NCI-H1436 treated with DMSO at 0.1 percent for 48 hours (cell line): ENCODE data around the gene OR1G1.
"Not testable (repeated sequence)": the region's sequence is repeated elsewhere in the genome, so short reads cannot be mapped to it uniquely, and the experiment has no call there.

Experiments
- DNase-seq: peaks from one replicate; lab custom pipeline; 2025; lab: John Stamatoyannopoulos, UW

Gene OR1G1

GRCh38 chr17:3127451-3127850, at the start of gene OR1G1:
TSS of gene OR1G1 (minus strand) at chr17:3127551. CDS start at chr17:3127551, 0 bp downstream.
- DNase-seq: no peak

- no peak for DNase-seq
These were observed 40.2 kb upstream of the OR1G1 start for GRCh38 chr17:3167574-3167973.

DNA sequence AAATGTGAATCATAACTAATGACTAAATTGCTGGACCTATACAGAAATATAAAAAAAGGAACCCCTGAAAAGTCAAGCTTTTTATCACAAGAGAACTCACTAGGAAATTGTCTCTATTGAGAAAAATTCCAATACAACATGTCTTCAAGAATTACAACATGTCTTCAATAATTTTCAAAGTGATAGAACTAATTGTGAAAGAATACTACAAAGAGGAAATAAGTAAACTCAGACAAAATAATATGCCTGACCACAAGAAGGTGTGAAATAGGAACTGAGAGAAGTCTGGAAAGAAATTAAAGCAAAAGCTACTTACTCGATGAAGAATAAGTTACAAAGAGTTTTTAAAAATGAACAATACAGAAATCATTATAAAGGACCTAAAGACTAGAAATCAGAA, 29.9 kb upstream of the OR1G1 start:
- DNase-seq: no peak

DNA sequence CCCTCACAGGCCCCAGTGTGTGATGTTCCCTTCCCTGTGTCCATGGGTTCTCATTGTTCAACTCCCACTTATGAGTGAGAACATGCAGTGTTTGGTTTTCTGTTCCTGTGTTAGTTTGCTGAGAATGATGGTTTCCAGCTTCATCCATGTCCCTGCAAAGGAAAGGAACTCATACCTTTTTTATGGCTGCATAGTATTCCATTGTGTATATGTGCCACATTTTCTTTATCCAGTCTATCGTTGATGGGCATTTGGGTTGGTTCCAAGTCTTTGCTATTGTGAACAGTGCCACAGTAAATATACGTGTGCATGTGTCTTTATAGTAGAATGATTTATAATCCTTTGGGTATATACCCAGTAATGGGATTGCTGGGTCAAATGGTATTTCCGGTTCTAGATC, 10.1 kb upstream of the OR1G1 start:
- not testable (repeated sequence) for DNase-seq

DNA sequence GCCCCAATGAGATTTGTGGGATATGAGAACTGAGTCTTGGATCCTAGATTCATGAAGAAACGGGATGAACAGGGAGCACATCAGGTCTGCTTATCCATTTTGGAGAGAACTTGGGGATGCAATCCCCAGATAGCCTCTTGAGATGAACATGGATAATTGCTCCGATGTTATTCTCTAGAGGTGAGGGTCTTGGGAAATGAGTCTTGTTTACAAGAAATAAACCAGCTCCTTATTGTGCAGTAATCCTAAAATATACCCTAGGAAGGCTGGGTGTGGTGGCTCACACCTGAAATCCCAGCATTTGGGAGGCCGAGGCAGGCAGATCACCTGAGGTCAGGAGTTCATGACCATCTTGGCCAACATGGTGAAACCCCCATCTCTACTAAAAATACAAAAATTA, 23.0 kb downstream of the OR1G1 start, which contains the start of gene OR1D2:
Gene OR1D2 (minus strand): TSS at position 101 of the 400 bp plus-strand sequence. CDS start 11,426 bp downstream, outside the sequence.
- DNase-seq: no peak
